ENCODE data around the gene SLC16A2.

DNA sequence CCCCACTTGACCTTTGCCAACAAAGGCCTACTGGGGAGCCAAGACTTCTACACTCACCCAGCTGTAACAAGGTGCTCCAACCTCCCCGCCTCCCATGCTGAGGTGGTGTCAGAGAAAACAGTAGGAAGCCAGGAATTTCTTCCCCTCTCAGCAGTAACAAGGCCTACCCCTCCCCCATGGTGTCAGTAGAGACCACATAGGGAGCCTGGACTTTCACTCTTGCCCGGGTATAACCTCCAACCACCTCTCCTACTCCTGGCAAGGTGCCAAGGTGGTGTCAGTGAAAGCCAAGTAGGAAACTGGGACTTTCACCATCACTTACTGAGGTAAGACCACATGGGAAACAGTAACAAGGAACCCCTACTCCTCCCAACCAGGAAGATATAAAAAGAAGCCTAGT is 93.1 kb downstream of the SLC16A2 start:
- TF ChIP-seq, protein P1, sequence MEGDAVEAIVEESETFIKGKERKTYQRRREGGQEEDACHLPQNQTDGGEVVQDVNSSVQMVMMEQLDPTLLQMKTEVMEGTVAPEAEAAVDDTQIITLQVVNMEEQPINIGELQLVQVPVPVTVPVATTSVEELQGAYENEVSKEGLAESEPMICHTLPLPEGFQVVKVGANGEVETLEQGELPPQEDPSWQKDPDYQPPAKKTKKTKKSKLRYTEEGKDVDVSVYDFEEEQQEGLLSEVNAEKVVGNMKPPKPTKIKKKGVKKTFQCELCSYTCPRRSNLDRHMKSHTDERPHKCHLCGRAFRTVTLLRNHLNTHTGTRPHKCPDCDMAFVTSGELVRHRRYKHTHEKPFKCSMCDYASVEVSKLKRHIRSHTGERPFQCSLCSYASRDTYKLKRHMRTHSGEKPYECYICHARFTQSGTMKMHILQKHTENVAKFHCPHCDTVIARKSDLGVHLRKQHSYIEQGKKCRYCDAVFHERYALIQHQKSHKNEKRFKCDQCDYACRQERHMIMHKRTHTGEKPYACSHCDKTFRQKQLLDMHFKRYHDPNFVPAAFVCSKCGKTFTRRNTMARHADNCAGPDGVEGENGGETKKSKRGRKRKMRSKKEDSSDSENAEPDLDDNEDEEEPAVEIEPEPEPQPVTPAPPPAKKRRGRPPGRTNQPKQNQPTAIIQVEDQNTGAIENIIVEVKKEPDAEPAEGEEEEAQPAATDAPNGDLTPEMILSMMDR (IDR thresholded peaks at IDR 0.05; ENCODE audit: low read depth, low read length) = no peak
- TF ChIP-seq, protein P2, sequence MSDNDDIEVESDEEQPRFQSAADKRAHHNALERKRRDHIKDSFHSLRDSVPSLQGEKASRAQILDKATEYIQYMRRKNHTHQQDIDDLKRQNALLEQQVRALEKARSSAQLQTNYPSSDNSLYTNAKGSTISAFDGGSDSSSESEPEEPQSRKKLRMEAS (IDR thresholded peaks at IDR 0.05; ENCODE audit: low read depth, low read length) = no peak
